PC-3 (cell line): ENCODE measurements around the gene ECEL1.

Experiments used
- EZH2 ChIP-seq: fragments of 300-600 bp; sonication (generic); IDR thresholded peaks from one replicate; pipeline ENCODE4 v1.6.1; 2017; ENCODE audit warnings: antibody characterized with exemption, mild to moderate bottlenecking, low read length; ENCODE audit not compliant: unreplicated experiment
- EZH2phosphoT487 ChIP-seq: fragments of 300-600 bp; sonication (generic); IDR thresholded peaks from 2 replicates; pipeline ENCODE4 v1.6.1; 2018; ENCODE audit warnings: mild to moderate bottlenecking, antibody characterized with exemption, low read length, borderline replicate concordance
- TF ChIP-seq, protein P1 (sequence below): fragments of 300-600 bp; sonication (generic); conservative IDR thresholded peaks from 2 replicates; pipeline ENCODE4 v1.5.1; 2017; ENCODE audit warnings: antibody characterized with exemption, low read depth, mild to moderate bottlenecking, low read length

DNA sequence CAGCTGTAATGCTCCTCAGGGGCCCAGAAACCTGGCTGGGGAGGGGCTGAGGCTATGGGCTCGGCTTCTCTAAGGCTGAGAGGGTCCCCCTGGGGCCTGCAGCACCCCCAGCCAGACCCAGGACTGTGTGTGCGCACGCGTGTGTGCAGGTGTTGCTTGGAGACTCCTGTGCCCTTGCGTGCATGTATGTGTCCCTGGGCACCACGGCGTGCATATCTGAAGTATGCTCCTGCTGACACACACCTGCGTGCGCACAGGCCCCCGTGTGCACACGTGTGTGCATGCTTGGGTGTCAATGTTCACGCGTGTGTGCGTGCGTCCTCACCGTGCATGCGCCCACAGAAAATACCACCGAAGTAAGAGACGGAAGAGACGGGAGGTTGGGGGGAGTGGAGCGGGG is 14.9 kb upstream of the ECEL1 start:
- TF ChIP-seq EZH2, result no peak
- TF ChIP-seq, protein P1, sequence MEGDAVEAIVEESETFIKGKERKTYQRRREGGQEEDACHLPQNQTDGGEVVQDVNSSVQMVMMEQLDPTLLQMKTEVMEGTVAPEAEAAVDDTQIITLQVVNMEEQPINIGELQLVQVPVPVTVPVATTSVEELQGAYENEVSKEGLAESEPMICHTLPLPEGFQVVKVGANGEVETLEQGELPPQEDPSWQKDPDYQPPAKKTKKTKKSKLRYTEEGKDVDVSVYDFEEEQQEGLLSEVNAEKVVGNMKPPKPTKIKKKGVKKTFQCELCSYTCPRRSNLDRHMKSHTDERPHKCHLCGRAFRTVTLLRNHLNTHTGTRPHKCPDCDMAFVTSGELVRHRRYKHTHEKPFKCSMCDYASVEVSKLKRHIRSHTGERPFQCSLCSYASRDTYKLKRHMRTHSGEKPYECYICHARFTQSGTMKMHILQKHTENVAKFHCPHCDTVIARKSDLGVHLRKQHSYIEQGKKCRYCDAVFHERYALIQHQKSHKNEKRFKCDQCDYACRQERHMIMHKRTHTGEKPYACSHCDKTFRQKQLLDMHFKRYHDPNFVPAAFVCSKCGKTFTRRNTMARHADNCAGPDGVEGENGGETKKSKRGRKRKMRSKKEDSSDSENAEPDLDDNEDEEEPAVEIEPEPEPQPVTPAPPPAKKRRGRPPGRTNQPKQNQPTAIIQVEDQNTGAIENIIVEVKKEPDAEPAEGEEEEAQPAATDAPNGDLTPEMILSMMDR, result no peak
- TF ChIP-seq EZH2phosphoT487, result no peak
